ENCODE data around the gene GABBR1.

- TF ChIP-seq CTCF (IDR thresholded peaks at IDR 0.05) (no peak), POLR2AphosphoS5 (IDR thresholded peaks at IDR 0.05) (no peak), POLR2A (IDR thresholded peaks at IDR 0.05) (no peak)
Observed at GRCh38 chr6:29563435-29563965, 69.5 kb downstream of the GABBR1 start.
